ENCODE results near the gene NEIL1.
"Not testable (repeated sequence)": the region's sequence is repeated elsewhere in the genome, so short reads cannot be mapped to it uniquely, and the experiment has no call there.

The NEIL1 gene

GRCh38 chr15:75333654-75334419 is 13.0 kb upstream of the NEIL1 start:
- not testable (repeated sequence) for DNase-seq (ENCODE audit: low spot score)

- no peak for DNase-seq (ENCODE audit: low spot score)
These were observed 11.5 kb upstream of the NEIL1 start for GRCh38 chr15:75335313-75335704.

GRCh38 chr15:75335705-75336355 is 11.0 kb upstream of the NEIL1 start, which contains the start of gene COMMD4:
TSS of gene COMMD4 (plus strand) at chr15:75336063. CDS start at chr15:75336090, 27 bp downstream.
- DNase-seq (ENCODE audit: low spot score): peak; percentile 96

GRCh38 chr15:75338661-75339240 is 8.1 kb upstream of the NEIL1 start:
- DNase-seq (ENCODE audit: low spot score): no peak

GRCh38 chr15:75339531-75340240 is 7.2 kb upstream of the NEIL1 start:
- DNase-seq (ENCODE audit: low spot score): no peak

- no peak for DNase-seq (ENCODE audit: low spot score)
These were observed 4.6 kb upstream of the NEIL1 start for GRCh38 chr15:75342221-75342620.

GRCh38 chr15:75343953-75344352 is 2.9 kb upstream of the NEIL1 start:
- DNase-seq (ENCODE audit: low spot score): not testable (repeated sequence)

GRCh38 chr15:75347222-75348033 is 589 bp downstream of the NEIL1 start:
- DNase-seq (ENCODE audit: low spot score): peak; percentile 53

- DNase-seq (ENCODE audit: low spot score): no peak
These were observed 1.3 kb downstream of the NEIL1 start for GRCh38 chr15:75348034-75348561.

- no peak for DNase-seq (ENCODE audit: low spot score)
These were observed 1.9 kb downstream of the NEIL1 start for GRCh38 chr15:75348562-75349350.

GRCh38 chr15:75349351-75349669 is 2.5 kb downstream of the NEIL1 start:
- not testable (repeated sequence) for DNase-seq (ENCODE audit: low spot score)

GRCh38 chr15:75349851-75350588 is 3.2 kb downstream of the NEIL1 start:
- DNase-seq (ENCODE audit: low spot score): no peak

- DNase-seq (ENCODE audit: low spot score): no peak
These were observed 3.9 kb downstream of the NEIL1 start for GRCh38 chr15:75350601-75351361.

- DNase-seq (ENCODE audit: low spot score): no peak
These were observed 5.6 kb downstream of the NEIL1 start for GRCh38 chr15:75352186-75353080.

GRCh38 chr15:75353604-75354003 is 6.8 kb downstream of the NEIL1 start:
- DNase-seq (ENCODE audit: low spot score): no peak

GRCh38 chr15:75354454-75354853 is 7.6 kb downstream of the NEIL1 start:
- no peak for DNase-seq (ENCODE audit: low spot score)

- DNase-seq (ENCODE audit: low spot score): no peak
These were observed 8.5 kb downstream of the NEIL1 start for GRCh38 chr15:75355369-75355768.

- no peak for DNase-seq (ENCODE audit: low spot score)
These were observed 9.2 kb downstream of the NEIL1 start for GRCh38 chr15:75356006-75356405.
